SKM-1 treated with dmso at 0.1 percent for 144 hours (cell line): ENCODE results near the gene ADCK1.
A peak's percentile ranks its signal among the peaks of the same experiment; 100 is the strongest.
"Not testable (repeated sequence)": the region's sequence is repeated elsewhere in the genome, so short reads cannot be mapped to it uniquely, and the experiment has no call there.

Source experiments
- DNase-seq: peaks from one replicate; lab custom pipeline; 2025; ENCODE audit not compliant: unreplicated experiment; lab: John Stamatoyannopoulos, UW

The ADCK1 gene

DNA sequence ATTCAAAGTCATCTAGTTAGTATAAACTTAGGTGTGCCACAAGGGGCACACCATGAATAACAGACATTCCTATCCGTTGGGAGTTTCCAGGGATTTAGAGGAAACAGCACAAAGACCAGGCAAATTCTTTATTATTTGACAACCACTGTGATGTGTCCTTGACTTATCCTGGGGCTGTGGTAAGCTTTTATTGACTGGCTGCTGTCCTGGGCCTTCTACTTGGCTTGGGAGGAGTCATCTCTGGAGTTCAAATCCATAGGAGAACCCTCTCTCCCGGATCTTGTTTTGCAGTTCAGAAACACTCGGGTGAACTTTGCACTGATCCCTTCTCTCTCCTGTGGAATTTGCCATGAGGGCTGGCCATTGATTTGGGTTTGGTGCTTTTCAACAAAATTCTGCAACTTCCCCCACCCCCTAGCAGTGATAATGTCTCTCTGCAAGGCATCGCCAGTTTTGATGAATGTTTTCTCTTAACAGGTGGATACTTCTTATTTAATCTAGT, 136.3 kb downstream of the ADCK1 start:
- no peak for DNase-seq

DNA sequence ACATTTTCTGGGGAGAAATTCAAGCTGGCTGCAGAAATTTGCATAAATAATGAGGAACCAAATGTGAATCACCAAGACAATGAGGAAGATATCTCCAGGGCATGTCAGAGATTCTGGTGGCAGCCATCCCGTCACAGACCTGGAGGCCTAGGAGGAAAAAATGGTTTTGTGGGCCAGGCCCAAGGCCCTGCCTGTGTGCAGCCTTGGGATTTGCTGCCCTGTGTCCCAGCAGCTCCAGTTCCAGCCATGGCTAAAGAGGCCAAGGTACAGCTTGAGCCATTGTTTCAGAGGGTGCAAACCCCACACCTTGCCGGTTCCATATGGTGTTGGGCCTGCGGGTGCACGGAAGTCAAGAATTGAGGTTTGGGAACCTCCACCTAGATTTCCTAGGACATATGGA, 147.5 kb downstream of the ADCK1 start:
- DNase-seq: no peak

DNA sequence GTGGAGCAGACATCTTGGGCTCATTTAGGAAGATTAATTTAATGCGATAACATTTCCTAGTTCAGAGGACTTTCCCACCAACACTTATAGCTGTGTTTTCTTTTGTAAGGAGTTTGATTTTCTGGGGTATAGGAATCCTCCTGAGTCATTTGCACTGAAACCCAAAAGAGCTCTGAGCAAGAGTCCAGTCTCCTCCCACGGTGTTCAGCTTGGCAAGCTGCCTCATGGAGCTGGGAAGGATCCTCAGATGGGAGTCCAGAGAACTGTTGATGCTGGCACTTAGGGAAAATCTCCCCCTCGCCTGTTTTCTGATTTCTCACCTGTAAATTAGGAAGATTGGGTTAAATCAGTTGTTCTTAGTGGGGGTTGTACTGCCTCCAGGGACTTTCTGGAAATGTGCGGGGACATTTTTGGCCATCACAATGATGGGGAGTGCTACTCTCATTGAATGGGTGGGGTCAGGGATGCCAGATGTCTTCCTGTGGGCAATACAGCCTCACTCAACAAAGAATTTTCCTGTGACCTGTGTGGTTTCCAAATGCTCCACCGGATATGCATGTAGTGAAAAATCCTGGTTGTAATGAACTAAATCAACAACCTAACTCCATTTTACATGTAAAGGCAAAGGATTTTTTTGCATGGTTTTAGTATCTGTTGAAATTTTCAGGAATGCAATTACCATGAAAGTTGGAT, 150.6 kb downstream of the ADCK1 start:
- no peak for DNase-seq

DNA sequence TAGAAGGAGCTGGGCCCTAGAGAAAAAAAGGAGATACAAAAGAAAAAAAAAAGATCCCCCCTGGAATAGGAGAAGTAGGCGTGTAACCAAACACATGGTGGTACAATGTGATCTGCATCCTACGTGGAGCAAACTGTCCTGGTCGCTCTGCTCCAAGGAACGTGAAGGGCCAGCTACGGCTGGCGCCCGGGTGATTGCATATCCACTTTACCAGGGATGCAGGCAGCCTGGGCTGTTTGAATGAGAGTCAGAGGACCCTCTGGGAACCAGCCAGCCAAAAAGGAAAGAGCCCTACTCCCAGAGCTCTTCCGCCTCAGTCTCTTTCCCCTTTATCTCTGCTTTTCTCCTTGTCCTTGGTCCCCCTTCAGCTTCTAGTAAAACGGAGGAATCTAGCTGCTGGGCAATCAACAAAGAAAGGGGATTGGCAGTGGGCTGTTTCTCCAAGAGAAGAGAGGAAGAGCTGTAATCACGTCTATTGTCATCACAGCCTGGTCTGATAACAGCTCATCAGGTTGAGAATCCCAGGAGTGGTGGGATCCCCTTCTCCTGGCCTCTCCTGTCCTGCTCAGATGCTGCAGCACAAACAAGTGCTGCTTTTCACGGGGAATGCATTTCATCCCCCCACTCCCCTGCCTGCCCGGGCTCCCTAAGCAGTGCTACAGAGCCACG, 156.0 kb downstream of the ADCK1 start:
- no peak for DNase-seq

DNA sequence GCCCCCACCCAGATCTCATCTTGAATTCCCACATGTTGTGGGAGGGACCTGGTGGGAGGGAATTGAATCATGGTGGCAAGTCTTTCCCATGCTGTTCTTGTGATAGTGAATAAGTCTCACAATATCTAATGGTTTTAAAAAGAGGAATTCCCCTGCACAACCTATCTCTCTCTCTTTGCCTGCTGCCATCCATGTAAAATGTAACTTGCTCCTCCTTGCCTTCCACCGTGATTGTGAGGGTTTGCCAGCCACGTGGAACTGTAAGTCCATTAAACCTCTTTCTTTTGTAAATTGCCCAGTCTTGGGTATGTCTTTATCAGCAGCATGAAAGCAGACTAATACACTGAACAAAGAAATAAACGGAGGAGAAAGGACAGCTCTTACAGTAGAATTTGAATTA, 159.8 kb downstream of the ADCK1 start:
- DNase-seq: not testable (repeated sequence)

DNA sequence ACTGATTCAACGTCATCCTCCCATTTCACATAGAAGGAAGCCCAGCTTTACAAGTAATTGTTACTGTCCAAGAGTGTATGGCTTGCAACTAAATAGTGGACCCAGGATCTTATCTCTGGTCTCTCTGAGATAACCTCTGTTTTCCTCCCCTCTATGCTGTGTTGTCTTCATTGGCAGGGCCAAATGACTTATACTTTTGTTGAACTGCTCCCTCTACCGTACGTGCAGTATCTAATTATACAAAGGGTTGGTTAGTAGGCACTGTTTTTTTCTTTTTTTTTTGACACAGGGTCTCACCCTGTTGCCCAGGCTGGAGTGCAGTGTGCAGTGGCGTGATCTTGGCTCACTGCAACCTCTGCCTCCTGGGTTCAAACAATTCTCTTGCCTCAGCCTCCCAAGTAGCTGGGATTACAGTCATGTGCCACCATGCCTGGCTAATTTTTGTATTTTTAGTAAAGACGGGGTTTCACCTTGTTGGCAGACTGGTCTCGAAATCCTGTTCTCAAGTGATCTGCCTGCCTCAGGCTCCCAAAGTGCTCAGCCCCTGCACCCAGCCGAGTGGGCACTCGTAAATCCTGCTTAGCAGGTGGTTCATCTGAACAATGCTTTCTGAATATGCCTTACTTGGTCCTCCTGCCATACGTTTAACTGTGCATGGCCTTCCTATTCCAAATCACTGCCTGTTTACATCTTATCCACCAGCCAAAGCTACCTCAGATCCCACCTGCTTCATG, 162.1 kb downstream of the ADCK1 start:
- DNase-seq: no peak

DNA sequence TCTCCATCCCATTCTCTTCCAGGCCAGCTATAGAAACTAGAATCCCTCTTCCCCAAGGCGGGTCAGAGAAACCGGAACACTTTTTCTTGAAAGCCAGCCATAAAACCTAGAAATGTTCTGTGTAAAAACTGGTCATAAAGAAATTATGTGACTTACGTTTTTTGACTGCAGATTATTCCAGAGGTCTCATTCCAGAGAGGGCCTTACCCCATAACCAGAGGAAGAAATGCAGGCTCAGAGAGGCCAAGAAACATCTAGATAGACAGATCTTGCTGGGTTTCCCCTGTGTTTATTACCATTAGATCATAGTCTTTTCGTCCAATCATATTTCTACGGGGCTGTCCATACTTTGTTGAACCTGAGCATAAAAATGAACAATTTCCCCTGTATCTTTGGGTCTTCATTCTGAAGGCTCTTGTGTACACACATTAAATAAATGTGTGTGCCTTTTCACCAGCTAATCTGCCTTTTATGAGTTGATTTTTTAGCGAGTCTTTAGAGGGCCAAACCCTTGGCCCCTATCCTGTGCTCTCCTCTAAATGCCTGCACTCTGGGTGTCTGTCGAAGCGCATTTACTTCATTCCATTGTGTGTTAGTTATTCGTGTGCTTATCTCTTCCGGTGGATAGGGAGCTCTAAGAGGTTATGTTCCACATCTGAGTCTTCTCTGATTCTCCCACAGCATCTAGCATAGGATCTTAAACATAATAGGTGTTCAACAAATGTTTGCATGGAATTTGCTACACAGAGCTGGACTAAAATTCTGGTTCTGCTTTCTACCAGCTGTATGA, 163.0 kb downstream of the ADCK1 start:
- DNase-seq: no peak

DNA sequence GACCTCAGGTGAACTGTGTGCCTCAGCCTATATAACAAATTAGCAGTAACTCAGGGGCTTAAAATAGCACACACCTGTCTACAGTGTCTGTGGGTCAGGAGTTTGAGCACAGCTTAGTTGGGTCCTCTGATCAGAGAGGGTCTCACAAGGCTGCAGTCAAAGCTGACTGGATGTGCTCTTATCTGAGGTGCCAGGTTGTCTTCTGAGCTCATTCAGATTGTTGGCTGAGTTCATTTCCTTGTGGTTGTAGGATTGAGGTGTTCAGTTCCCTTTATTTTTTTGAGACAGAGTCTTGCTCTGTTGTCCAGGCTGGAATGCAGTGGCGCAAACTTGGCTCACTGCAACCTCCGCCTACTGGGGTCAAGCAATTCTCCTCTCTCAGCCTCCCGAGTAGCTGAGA, 164.7 kb downstream of the ADCK1 start:
- DNase-seq: no peak

DNA sequence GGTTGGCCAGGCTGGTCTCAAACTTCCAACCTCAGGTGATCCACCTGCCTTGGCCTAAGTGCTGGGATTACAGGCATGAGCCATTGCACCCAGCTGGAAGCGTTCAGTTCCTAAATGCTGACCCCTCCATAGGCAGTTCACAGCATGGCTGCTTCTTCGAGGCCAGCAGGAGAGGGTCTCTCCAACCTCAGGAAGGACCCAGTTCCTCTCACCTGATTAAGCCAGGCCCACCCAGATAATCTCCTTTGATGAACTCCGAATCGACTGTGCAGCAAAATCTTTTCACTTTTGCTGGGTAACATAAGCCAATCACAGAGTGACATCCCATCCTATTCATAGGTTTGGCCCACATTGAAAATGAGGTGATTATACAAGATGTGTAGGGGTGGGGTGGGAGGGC, 165.1 kb downstream of the ADCK1 start:
- DNase-seq: no peak

DNA sequence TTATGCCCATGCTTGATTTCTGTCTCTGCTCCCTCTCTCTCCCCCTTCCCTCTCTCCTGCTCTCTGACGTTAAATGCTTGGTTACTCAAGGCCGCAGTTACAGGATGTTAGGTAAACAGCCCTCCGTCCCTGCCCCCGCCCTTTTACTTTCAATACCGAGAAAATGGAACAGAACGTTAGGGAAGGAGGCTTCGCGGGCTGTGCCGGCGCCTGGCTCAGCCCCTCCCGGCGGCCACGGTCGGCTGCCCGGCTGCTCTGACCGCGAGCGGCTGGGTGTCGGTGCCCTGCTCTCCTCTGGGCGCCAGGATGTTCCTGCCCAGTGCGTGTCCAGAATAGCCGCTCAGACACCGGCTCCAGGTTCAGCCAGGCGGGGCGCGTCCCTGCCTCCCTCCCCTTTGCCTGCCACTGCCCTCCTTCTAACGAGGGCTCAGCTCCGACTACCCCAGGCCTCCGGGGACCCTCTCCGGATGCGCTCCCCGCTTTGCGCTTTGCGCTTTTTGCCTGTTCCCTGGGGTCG, 166.1 kb downstream of the ADCK1 start:
- peak; percentile 33 for DNase-seq

DNA sequence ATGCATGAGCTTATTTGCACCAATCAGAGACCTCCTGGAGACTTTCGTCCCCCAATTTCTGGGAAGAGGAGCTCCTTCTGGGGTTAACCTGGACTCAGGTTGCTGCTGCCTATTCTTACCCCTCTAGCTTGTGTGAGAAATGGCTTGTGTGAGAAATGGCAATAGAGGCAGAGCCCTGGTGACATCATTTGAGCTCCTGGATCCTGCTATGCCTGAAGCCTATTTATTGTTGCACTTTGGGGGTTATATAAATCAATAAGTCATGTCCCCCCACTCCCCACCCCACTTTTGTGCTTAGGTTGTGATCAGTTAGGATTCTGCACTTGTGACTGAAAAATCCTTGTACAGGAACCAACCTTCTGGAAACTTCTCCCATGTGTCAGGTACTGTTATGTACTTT, 167.2 kb downstream of the ADCK1 start:
- DNase-seq: no peak

DNA sequence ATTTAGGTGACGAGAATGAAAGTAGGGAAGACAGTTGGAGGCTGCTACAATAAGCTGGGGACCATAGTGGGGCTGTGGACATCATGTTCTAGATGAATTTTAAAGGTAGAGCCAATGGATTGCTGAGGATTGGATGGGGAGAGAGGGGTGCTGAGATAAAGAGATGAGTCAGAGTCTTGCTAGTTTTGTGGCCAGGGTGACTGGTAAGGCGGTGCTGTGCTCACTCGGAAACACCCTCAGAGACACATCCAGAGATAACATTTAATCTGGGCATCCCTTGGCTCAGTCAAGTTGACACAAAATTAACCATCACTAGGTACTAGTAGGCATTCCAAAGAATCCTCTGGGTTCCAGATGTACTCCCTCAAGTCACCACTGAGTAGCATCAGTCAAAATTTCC, 170.7 kb downstream of the ADCK1 start:
- DNase-seq: no peak

DNA sequence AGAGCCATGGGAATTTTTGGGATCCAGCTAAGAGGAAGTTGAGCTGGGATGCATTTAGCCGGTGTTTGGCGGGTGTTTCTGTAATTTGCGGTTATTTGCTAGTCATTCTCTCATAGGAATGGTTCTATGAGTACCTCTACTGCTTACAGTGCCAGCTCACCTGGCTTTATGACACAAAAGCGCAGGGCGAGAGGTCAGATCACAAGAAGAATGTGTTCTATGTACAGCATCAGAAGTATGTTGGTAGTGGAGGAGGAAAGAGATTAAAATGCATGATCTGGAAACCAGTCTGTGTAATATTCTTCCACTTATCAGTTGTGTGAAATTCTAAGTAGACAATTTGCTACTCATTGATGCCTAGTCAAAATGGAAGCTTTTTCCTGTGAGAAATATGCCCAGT, 173.3 kb downstream of the ADCK1 start:
- DNase-seq: no peak

DNA sequence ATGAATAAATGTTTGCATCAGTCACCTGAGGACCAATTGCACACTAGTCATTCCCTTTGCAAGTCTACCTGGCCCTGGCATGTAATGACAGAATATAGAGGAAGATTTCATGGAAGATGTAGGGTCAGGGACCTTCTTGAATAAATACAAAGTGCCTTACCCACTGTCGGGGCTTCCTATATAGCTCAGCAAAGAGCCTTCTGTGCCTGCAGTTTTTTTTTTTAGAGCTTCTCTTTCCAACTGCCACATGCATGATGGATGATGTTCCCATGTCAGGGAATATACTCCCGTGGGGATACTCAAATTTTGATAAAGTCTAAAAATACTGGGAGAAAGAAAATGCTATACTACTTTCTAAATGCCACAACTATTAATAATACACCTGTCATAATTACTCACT, 176.7 kb downstream of the ADCK1 start:
- DNase-seq: no peak

DNA sequence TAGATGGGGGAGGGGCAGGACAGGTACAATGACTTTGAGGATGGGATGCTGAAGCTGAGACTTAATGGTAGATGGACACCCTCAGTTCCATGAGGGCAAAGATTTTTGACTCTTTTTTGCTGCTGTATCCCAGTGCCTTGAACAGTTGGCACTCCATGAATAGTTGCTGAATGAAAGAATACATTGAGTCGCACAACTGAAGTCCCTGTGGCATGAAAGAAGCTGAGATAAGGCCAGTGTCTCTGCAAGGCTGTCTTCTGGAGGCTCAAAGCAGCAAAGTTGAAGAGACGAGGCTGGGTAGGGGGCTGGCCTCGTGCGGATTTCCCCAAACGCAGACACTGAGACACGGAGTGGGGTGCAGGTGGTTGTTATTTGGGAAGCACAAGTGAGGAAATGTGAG, 179.3 kb downstream of the ADCK1 start:
- no peak for DNase-seq

DNA sequence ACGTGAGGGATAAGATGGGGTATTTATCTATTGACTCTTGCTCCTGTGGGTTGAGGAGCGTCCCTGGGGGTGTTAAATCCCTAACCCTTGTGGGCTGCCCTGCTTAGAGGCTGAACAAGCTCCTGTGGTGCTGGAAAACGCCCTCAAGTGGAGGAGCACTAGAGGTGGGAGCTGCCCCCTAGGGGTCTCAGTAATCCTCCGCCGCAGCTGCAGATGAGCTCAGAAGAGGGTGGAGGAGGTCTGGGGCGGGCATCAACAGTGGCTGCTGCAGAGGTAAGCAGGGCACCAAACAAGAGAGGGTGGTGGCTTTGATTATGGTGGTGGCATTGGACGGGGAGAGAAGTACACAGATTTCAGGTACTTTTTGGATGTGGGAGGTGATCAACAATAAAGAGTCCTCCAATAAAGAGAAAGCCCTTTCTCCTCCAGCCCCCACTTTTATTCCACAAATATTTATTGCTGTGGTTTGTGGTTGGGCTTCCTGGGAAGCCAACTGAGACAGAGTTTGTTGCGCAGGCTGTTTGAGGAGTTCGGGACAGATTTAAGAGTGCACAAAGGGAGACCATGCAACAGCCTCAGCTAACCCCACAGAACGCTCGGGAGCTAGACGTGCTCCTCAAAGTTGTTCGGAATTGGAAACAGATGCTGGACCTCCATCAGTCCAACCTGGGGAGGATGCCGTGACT, 179.9 kb downstream of the ADCK1 start:
- no peak for DNase-seq

DNA sequence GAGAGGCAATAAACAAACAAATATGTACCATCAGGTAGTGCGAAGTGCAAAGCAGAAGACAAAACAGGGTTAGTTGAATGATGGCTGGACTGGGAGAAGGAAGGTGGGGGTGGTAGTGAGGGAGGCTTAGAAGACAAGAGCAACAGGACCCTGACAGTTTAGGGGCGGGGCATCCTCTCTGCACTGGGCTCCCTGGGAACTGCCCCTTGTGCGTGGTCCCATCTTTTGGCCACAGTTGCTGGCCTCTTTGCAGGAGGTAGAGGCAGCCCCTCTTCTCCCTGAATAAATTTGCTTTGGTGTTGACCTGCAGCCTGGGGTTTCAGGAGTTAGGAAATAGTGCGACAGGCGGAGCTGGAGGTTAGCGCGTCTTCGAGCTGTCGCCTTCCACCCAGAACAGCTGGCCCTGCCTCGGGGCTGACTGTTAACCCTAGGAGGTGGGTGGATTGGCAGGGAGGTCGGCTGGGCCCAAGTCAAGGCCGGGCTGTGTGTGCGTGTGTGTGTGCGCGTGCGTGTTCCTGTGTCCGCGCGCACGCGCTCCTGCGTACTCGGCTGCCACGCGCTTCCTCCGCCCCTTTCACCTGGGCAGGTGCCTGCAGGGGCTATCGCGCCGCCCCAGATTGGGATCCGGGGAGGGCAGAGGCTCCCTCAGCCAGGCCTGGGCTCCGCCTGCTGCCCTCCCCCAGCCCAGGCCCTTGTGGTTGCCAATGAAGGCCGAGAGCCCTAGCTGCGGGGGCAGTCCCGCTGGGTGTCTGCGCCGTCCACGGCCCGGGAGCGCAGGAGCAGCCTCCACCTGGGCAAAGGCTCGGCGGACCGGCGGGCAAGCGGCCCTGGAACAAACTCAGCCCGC, 180.8 kb downstream of the ADCK1 start:
- DNase-seq: no peak
